SKM-1 treated with dmso at 0.1 percent for 144 hours (cell line): ENCODE results near the gene SUPT7L.
"Not testable (repeated sequence)": the region's sequence is repeated elsewhere in the genome, so short reads cannot be mapped to it uniquely, and the experiment has no call there.

Source experiments
- DNase-seq: peaks from one replicate; lab custom pipeline; 2025; ENCODE audit not compliant: unreplicated experiment; lab: John Stamatoyannopoulos, UW

SUPT7L gene

GRCh38 chr2:27640722-27641245 lies 22.6 kb downstream of the SUPT7L start:
- DNase-seq, result no peak

GRCh38 chr2:27638709-27639108 lies 24.7 kb downstream of the SUPT7L start:
- DNase-seq, result no peak

GRCh38 chr2:27638037-27638637 lies 25.3 kb downstream of the SUPT7L start:
- no peak for DNase-seq

- DNase-seq, result no peak
Observed at GRCh38 chr2:27636766-27637165, 26.6 kb downstream of the SUPT7L start.

GRCh38 chr2:27634291-27634690 lies 29.1 kb downstream of the SUPT7L start:
- no peak for DNase-seq

GRCh38 chr2:27630257-27630656 lies 33.2 kb downstream of the SUPT7L start:
- DNase-seq, result not testable (repeated sequence)

GRCh38 chr2:27628767-27629709 lies 34.4 kb downstream of the SUPT7L start, which contains the start of the genes CCDC121 and GPN1:
CCDC121 (minus strand) TSS chr2:27629012; CDS start chr2:27627799, 1,213 bp downstream.
GPN1 (plus strand) TSS chr2:27629050; CDS start chr2:27629059, 9 bp downstream.
- DNase-seq, result peak; percentile 96

GRCh38 chr2:27627963-27628766 lies 35.2 kb downstream of the SUPT7L start:
- DNase-seq, result no peak

- DNase-seq, result peak; percentile 22
Observed at GRCh38 chr2:27626921-27627320, 36.5 kb downstream of the SUPT7L start.

- not testable (repeated sequence) for DNase-seq
Observed at GRCh38 chr2:27626323-27626722, 37.1 kb downstream of the SUPT7L start.

GRCh38 chr2:27624943-27625342 lies 38.5 kb downstream of the SUPT7L start:
- no peak for DNase-seq

GRCh38 chr2:27622921-27623384 lies 40.5 kb downstream of the SUPT7L start:
- no peak for DNase-seq

- no peak for DNase-seq
Observed at GRCh38 chr2:27621524-27621923, 41.9 kb downstream of the SUPT7L start.

- no peak for DNase-seq
Observed at GRCh38 chr2:27615316-27615715, 48.1 kb downstream of the SUPT7L start.

- DNase-seq, result no peak
Observed at GRCh38 chr2:27613985-27614384, 49.4 kb downstream of the SUPT7L start.

- no peak for DNase-seq
Observed at GRCh38 chr2:27606611-27607010, 56.8 kb downstream of the SUPT7L start.
